CD14-positive monocyte (primary cell): Measurements from ENCODE around the gene AIG1. TPM values are rescaled to one million over a fixed set of nuclear protein-coding genes. Genes with fewer than 3 reads are reported as not detected.

ENCODE experiments used
- DNase-seq, 3 donors: peaks; one replicate each; pipeline ENCODE4 v3.0.0-alpha.2; 2011 to 2022
- H2AFZ ChIP-seq: 2 replicates; pipeline ENCODE4 v1.6.0; 2012; ENCODE audit warnings: mild to moderate bottlenecking, low read depth, low read length, inconsistent platforms; ENCODE audit not compliant: insufficient read depth, poor library complexity, severe bottlenecking
- H3K27ac ChIP-seq, 2 donors: 1 replicate in 1 of 2; 2 replicates in 1 of 2; pipeline ENCODE4 v1.5.1; 2012 to 2013; ENCODE audit warnings: low read length in 2 of 2, control low read depth in 1 of 2, inconsistent platforms in 1 of 2, low read depth in 1 of 2, mild to moderate bottlenecking in 1 of 2
- H3K27me3 ChIP-seq, 2 donors: one replicate each; pipeline versions ENCODE4 v1.6.0 to v1.6.1; 2011 to 2013; ENCODE audit warnings: low read length in 2 of 2; ENCODE audit not compliant: control insufficient read depth in 2 of 2, insufficient read depth in 2 of 2
- H3K36me3 ChIP-seq, 2 donors: replicated peaks in 1 of 2; 1 replicate in 1 of 2; 2 replicates in 1 of 2; pipeline versions ENCODE4 v1.5.1 to v1.6.1; 2012 to 2013; ENCODE audit warnings: low read length in 2 of 2, control low read depth in 1 of 2, inconsistent platforms in 1 of 2, mild to moderate bottlenecking in 1 of 2; ENCODE audit not compliant: insufficient read depth in 2 of 2, control insufficient read depth in 1 of 2
- H3K4me1 ChIP-seq, 2 donors: 1 replicate in 1 of 2; 2 replicates in 1 of 2; pipeline versions ENCODE4 v1.5.1 to v1.6.1; 2012 to 2013; ENCODE audit warnings: low read length in 2 of 2, control low read depth in 1 of 2, inconsistent platforms in 1 of 2, mild to moderate bottlenecking in 1 of 2, moderate library complexity in 1 of 2; ENCODE audit not compliant: insufficient read depth in 2 of 2, control insufficient read depth in 1 of 2
- H3K4me2 ChIP-seq: replicated peaks from 2 replicates; pipeline ENCODE3; 2012; ENCODE audit warnings: low read length, moderate library complexity, mild to moderate bottlenecking; ENCODE audit not compliant: poor library complexity, severe bottlenecking; ENCODE audit errors: extremely low read depth
- H3K4me3 ChIP-seq, 3 experiments: fragments of 200-600 bp in 1 of 3; sonication (generic) in 1 of 3; replicated peaks in 1 of 3; 1 replicate in 2 of 3; 2 replicates in 1 of 3; pipeline ENCODE4 v1.5.1; 2011 to 2013; ENCODE audit warnings: low read length in 3 of 3, mild to moderate bottlenecking in 3 of 3, control low read depth in 2 of 3, low read depth in 2 of 3, inconsistent platforms in 1 of 3, moderate library complexity in 1 of 3
- H3K79me2 ChIP-seq: 2 replicates; pipeline ENCODE4 v1.6.0; 2012; ENCODE audit warnings: mild to moderate bottlenecking, control low read depth, inconsistent platforms, low read length, moderate library complexity; ENCODE audit not compliant: insufficient read depth
- H3K9ac ChIP-seq: 2 replicates; pipeline ENCODE4 v1.6.0; 2017; ENCODE audit warnings: low read length, mild to moderate bottlenecking; ENCODE audit not compliant: insufficient read depth, poor library complexity, severe bottlenecking
- H3K9me3 ChIP-seq, 2 donors: replicated peaks in 1 of 2; 1 replicate in 1 of 2; 2 replicates in 1 of 2; pipeline versions ENCODE4 v1.5.1 to v1.6.1; 2012 to 2013; ENCODE audit warnings: low read length in 2 of 2, control low read depth in 1 of 2; ENCODE audit not compliant: control insufficient read depth in 1 of 2, insufficient read depth in 1 of 2
- H4K20me1 ChIP-seq: 2 replicates; pipeline ENCODE4 v1.6.0; 2012; ENCODE audit warnings: mild to moderate bottlenecking, low read length, control low read depth, moderate library complexity; ENCODE audit not compliant: insufficient read depth
- H3K27ac Mint-ChIP-seq, 7 donors: one replicate each; pipeline ENCODE4 v1.8.0; 2020; ENCODE audit warnings: mild to moderate bottlenecking in 7 of 7, mixed read lengths in 7 of 7, moderate library complexity in 6 of 7, inconsistent platforms in 2 of 7
- H3K27me3 Mint-ChIP-seq, 3 donors: one replicate each; pipeline ENCODE4 v1.8.0; 2021 to 2022; ENCODE audit warnings: low read depth in 3 of 3, mild to moderate bottlenecking in 3 of 3, mixed read lengths in 3 of 3, moderate library complexity in 3 of 3, inconsistent platforms in 1 of 3
- H3K36me3 Mint-ChIP-seq, 2 donors: one replicate each; pipeline ENCODE4 v1.8.0; 2020; ENCODE audit warnings: mixed read lengths in 2 of 2, inconsistent platforms in 1 of 2, mild to moderate bottlenecking in 1 of 2
- H3K4me1 Mint-ChIP-seq: one replicate; pipeline ENCODE4 v1.8.0; 2020; ENCODE audit warnings: mild to moderate bottlenecking, mixed read lengths
- H3K4me3 Mint-ChIP-seq, 2 donors: one replicate each; pipeline ENCODE4 v1.8.0; 2020; ENCODE audit warnings: mild to moderate bottlenecking in 2 of 2, mixed read lengths in 2 of 2, moderate library complexity in 1 of 2
- H3K9me3 Mint-ChIP-seq, 7 donors: one replicate each; pipeline ENCODE4 v1.8.0; 2020 to 2022; ENCODE audit warnings: mixed read lengths in 7 of 7, mild to moderate bottlenecking in 6 of 7, moderate library complexity in 6 of 7, inconsistent platforms in 2 of 7
- CTCF ChIP-seq: fragments of 200-600 bp; IDR thresholded peaks from one replicate; pipeline ENCODE4 v1.8.0; 2022; ENCODE audit warnings: antibody characterized with exemption, mild to moderate bottlenecking
- WGBS: methylation state at CpG from one replicate; pipeline ENCODE4 v1.1.5; 2013; ENCODE audit warnings: missing lambda C conversion rate; ENCODE audit not compliant: insufficient coverage; 5-methylcytosine and 5-hydroxymethylcytosine counted together
- intact Hi-C, 2 donors: fragments of 100-400 bp; cut with micrococcal nuclease; formaldehyde crosslinking; loops; one replicate each; pipeline versions ENCODE4 v1.15.0 to v1.15.1; 2023
- polyA plus RNA-seq, 3 donors: library from polyadenylated mRNA; depleted of rRNA in 1 of 3; unstranded in 2 of 3; stranded (reverse) in 1 of 3; fragments of 300-500 nt in 2 of 3; fragments of >200 nt in 1 of 3; fragmentation: Illumina TruSeq in 2 of 3; gene quantifications; 1 replicate in 2 of 3; 2 replicates in 1 of 3; pipeline ENCODE4 v1.2.3, GENCODE V29; 2012 to 2021

The AIG1 gene
- polyA plus RNA-seq, 3 donors = 6.7 to 7.6 (median 6.8) TPM

GRCh38 chr6:143135325-143135724, 74.6 kb downstream of the AIG1 start:
- Mint-ChIP-seq H3K27me3 (no peaks in the 10 kb centered on the region), H3K27ac (no peak overlapping the region), H3K4me3 (no peak overlapping the region), H3K4me1 (no peaks in the 10 kb centered on the region), H3K36me3 (peaks cover under 1 to 3% of the 10 kb centered on the region in 2 donors), H3K9me3 (peaks cover 6 to 15% (median 12%) of the 10 kb centered on the region in 7 donors)
- no peak overlapping the region for H3K4me3 ChIP-seq
- no peaks in the 10 kb centered on the region for H3K27me3 ChIP-seq
- TF ChIP-seq CTCF = no peak
- no peaks in the 10 kb centered on the region for H3K36me3 ChIP-seq
- intact Hi-C loops = no loop called here
- peaks cover 0 to 7% of the 10 kb centered on the region in 2 donors for H3K9me3 ChIP-seq
- H3K27ac ChIP-seq = no peak overlapping the region
- H4K20me1 ChIP-seq = no peaks in the 10 kb centered on the region
- no peak overlapping the region for H3K9ac ChIP-seq
- H3K4me1 ChIP-seq = no peaks in the 10 kb centered on the region
- H3K79me2 ChIP-seq = no peaks in the 10 kb centered on the region
- WGBS = no CpG with 5 or more reads among the region's 2 CpGs
- H3K4me2 ChIP-seq = no peak overlapping the region
- DNase-seq = no peak
- H2AFZ ChIP-seq = no peak overlapping the region

GRCh38 chr6:143135797-143136561, 75.3 kb downstream of the AIG1 start:
- Histone ChIP-seq H2AFZ (no peak overlapping the region), H4K20me1 (no peaks in the 10 kb centered on the region), H3K4me3 (no peak overlapping the region), H3K4me2 (no peak overlapping the region), H3K27me3 (no peaks in the 10 kb centered on the region), H3K79me2 (no peaks in the 10 kb centered on the region), H3K9me3 (peaks cover 0 to 3% of the 10 kb centered on the region in 2 donors), H3K27ac (no peak overlapping the region), H3K4me1 (no peaks in the 10 kb centered on the region), H3K9ac (no peak overlapping the region), H3K36me3 (no peaks in the 10 kb centered on the region)
- intact Hi-C loops = no loop called here
- WGBS = 83% methylated on average over 1 of the region's 3 CpGs
- Mint-ChIP-seq H3K9me3 (peaks cover 2 to 9% (median 6%) of the 10 kb centered on the region in 7 donors), H3K27ac (no peak overlapping the region), H3K4me1 (no peaks in the 10 kb centered on the region), H3K27me3 (no peaks in the 10 kb centered on the region), H3K4me3 (no peak overlapping the region), H3K36me3 (peaks cover 3% of the 10 kb centered on the region in 2 donors)
- DNase-seq = no peak
- no peak for TF ChIP-seq CTCF
